K562 (cell line): Measurements from ENCODE around the gene TNK2. TPM values are rescaled to one million over a fixed set of nuclear protein-coding genes. Genes with fewer than 3 reads are reported as not detected.

ENCODE experiments used
- ATAC-seq: fragments of 200-7000 bp; cut with Tn5 transposase; 3 replicates; pipeline ENCODE4 v1.9.1; 2020; ENCODE audit warnings: moderate library complexity
- BruUV-seq: library from RNA; stranded (reverse); fragments of 400-500 nt; replicated peaks from 2 replicates; lab custom pipeline; 2021; lab: Mats Ljungman, UMichigan
- CTCF ChIA-PET: fragments of 300-600 bp; formaldehyde crosslinking; extraction: SDS; loops from one replicate; lab custom pipeline; 2021; ENCODE audit warnings: low intra/inter-chr PET ratio; lab: Yijun Ruan, JAX
- POLR2A ChIA-PET: fragments of 300-600, 350-650 bp; sonication (Branson Sonifier 250); formaldehyde crosslinking; extraction: SDS; loops from one replicate; lab custom pipeline; 2021; ENCODE audit warnings: antibody characterized with exemption, inconsistent platforms; lab: Yijun Ruan, JAX
- DNase-seq, 4 experiments: peaks; one replicate each; pipeline versions ENCODE4 v3.0.0 to v3.0.0-alpha.2; 2011 to 2018; ENCODE audit warnings: low spot score in 3 of 4, mixed read lengths in 3 of 4; ENCODE audit errors: extremely low read depth in 1 of 4
- FAIRE-seq: peaks from 2 replicates; lab custom pipeline; 2011; peaks lifted over from hg19 to GRCh38; lab: Jason Lieb, UNC
- H2AFZ ChIP-seq: 2 replicates; pipeline ENCODE4 v1.6.0; 2011; ENCODE audit warnings: low read depth, low read length, control low read depth, inconsistent platforms
- H3K27ac ChIP-seq: fragments of 200-600 bp; 3 replicates; pipeline ENCODE4 v1.8.0; 2011; ENCODE audit warnings: low read depth, mild to moderate bottlenecking, control low read depth, inconsistent platforms, low read length, moderate library complexity, mixed read lengths; ENCODE audit errors: extremely low read depth
- H3K27me3 ChIP-seq, 2 experiments: fragments of 300-600 bp in 1 of 2; 2 replicates in 1 of 2; 3 replicates in 1 of 2; pipeline versions ENCODE4 v1.6.0 to v1.8.0; 2011; ENCODE audit warnings: inconsistent platforms in 2 of 2, low read length in 2 of 2, mild to moderate bottlenecking in 1 of 2, mixed read lengths in 1 of 2, moderate library complexity in 1 of 2; ENCODE audit not compliant: control insufficient read depth in 2 of 2, insufficient read depth in 2 of 2
- H3K36me3 ChIP-seq: fragments of 300-600 bp; 3 replicates; pipeline ENCODE4 v1.8.0; 2011; ENCODE audit warnings: mild to moderate bottlenecking, low read length, inconsistent platforms; ENCODE audit not compliant: control insufficient read depth, insufficient read depth
- H3K4me1 ChIP-seq, 2 experiments: fragments of 200-600 bp in 1 of 2; replicated peaks in 1 of 2; 2 replicates in 1 of 2; 3 replicates in 1 of 2; pipeline versions ENCODE4 v1.5.1 to v1.8.0; 2011; ENCODE audit warnings: inconsistent platforms in 2 of 2, low read length in 2 of 2, mild to moderate bottlenecking in 1 of 2, mixed read lengths in 1 of 2, moderate library complexity in 1 of 2; ENCODE audit not compliant: control insufficient read depth in 2 of 2, insufficient read depth in 2 of 2
- H3K4me2 ChIP-seq: 2 replicates; pipeline ENCODE4 v1.6.1; 2011; ENCODE audit warnings: low read length, control low read depth, inconsistent platforms, mixed read lengths; ENCODE audit not compliant: insufficient read depth
- H3K4me3 ChIP-seq: fragments of 200-600 bp; sonication (generic), shearing (Covaris generic); 2 replicates; pipeline ENCODE4 v1.5.1; 2016; ENCODE audit warnings: control low read depth, inconsistent platforms
- H3K79me2 ChIP-seq: fragments of 200-600 bp; 3 replicates; pipeline ENCODE4 v1.8.0; 2011; ENCODE audit warnings: low read length, inconsistent platforms; ENCODE audit not compliant: control insufficient read depth, insufficient read depth
- H3K9ac ChIP-seq, 2 experiments: 2 replicates each; pipeline versions ENCODE4 v1.6.0 to v1.6.1; 2011; ENCODE audit warnings: low read depth in 2 of 2, low read length in 2 of 2, control low read depth in 1 of 2, inconsistent platforms in 1 of 2, mild to moderate bottlenecking in 1 of 2, mixed read lengths in 1 of 2; ENCODE audit not compliant: insufficient read depth in 1 of 2
- H3K9me1 ChIP-seq: one replicate; pipeline ENCODE4 v1.6.0; 2011; ENCODE audit warnings: inconsistent platforms, mild to moderate bottlenecking, low read length, moderate library complexity; ENCODE audit not compliant: control insufficient read depth, insufficient read depth
- H3K9me3 ChIP-seq: replicated peaks from 2 replicates; pipeline ENCODE4 v1.5.1; 2011; ENCODE audit warnings: low read depth, low read length, inconsistent platforms; ENCODE audit not compliant: control insufficient read depth, insufficient read depth
- H4K20me1 ChIP-seq: replicated peaks from 2 replicates; pipeline ENCODE4 v1.6.1; 2011; ENCODE audit warnings: low read length, inconsistent platforms, mixed read lengths; ENCODE audit not compliant: control insufficient read depth, insufficient read depth
- POLR2A ChIP-seq: fragments of 450-650 bp; conservative IDR thresholded peaks from 2 replicates; pipeline ENCODE4 v1.6.1; 2016
- ZBTB33 ChIP-seq: sonication (generic); formaldehyde crosslinking; IDR thresholded peaks from 2 replicates; pipeline ENCODE4 v1.8.1; 2023; ENCODE audit warnings: mild to moderate bottlenecking, missing genetic modification reagents
- WGBS: fragments of 100-300 bp; shearing (Covaris generic); methylation state at CpG from one replicate; pipeline ENCODE4 v1.1.6; 2016; ENCODE audit warnings: low coverage, mixed read lengths; ENCODE audit not compliant: insufficient coverage; ENCODE audit errors: missing lambda C conversion rate; 5-methylcytosine and 5-hydroxymethylcytosine counted together
- in situ Hi-C: fragments of 300-500 bp; cut with MboI; formaldehyde crosslinking; loops from 4 replicates; pipeline ENCODE4 v1.15.0; 2018; ENCODE audit warnings: inconsistent platforms, mixed read lengths
- intact Hi-C: fragments of 100-400 bp; cut with micrococcal nuclease; formaldehyde crosslinking; loops from 2 replicates; pipeline ENCODE4 v1.14.2; 2022
- polyA plus RNA-seq, 8 experiments: library from polyadenylated mRNA; depleted of rRNA in 4 of 8; stranded (reverse) in 5 of 8; unstranded in 3 of 8; fragments of >200 nt; fragmentation: Nextera tagmentation in 2 of 8; fragmentation: Illumina TruSeq in 1 of 8; extraction: Ambion mirVana in 2 of 8; extraction: Trizol in 1 of 8; gene quantifications; 2 replicates each; pipeline versions ENCODE4 v1.2.1 to v1.2.3, GENCODE V29; 2011 to 2014; ENCODE audit warnings: inconsistent platforms in 1 of 8, missing spikeins in 1 of 8
- total RNA-seq, 7 experiments: library from RNA; depleted of rRNA in 6 of 7; stranded (reverse); fragments of >200 nt in 6 of 7; fragmentation: Illumina TruSeq in 2 of 7; extraction: Trizol in 2 of 7; gene quantifications; 2 replicates each; pipeline versions ENCODE4 v1.2.1 to v1.2.3, GENCODE V29; 2011 to 2021; ENCODE audit warnings: low replicate concordance in 1 of 7

TNK2 gene
- total and polyA plus RNA-seq, 9 of the 15 experiments (the other 6 are each of a cell fraction or from before 2014, with no cell fraction given) = 0.03 to 33.8 (median 6.5) TPM

GRCh38 chr3:195867631-195868335, 40.6 kb downstream of the TNK2 start:
- no peaks in the 10 kb centered on the region for H4K20me1 ChIP-seq
- peaks cover 13% of the 10 kb centered on the region; the same call in 1 of the 3 replicates for H3K36me3 ChIP-seq
- H2AFZ ChIP-seq = no peak overlapping the region
- peaks cover 2 to 44% of the 10 kb centered on the region in 2 experiments; a peak in 3 of 5 replicates for H3K4me1 ChIP-seq
- intact Hi-C loops = no loop called here
- H3K4me2 ChIP-seq = no peak overlapping the region
- ATAC-seq = no peak
- WGBS = 91% methylated on average over 19 of the region's 40 CpGs
- BruUV-seq = no TSS peak
- no peaks in the 10 kb centered on the region for H3K9me3 ChIP-seq
- H3K27ac ChIP-seq = no peak overlapping the region
- TF ChIP-seq POLR2A = no peak
- peak; percentile 58; the same call in 1 of the 2 replicates for TF ChIP-seq ZBTB33 (CRISPR knock-in tag)
- no peaks in the 10 kb centered on the region for H3K9me1 ChIP-seq
- no peaks in the 10 kb centered on the region for H3K79me2 ChIP-seq
- FAIRE-seq = no peak
- H3K27me3 ChIP-seq = no peaks in the 10 kb centered on the region
- ChIA-PET CTCF (interaction anchor here (0.6 kb wide), 1 partner anchor 120 kb away, joined by 4 read pairs; no protein-coding TSS in a partner anchor), POLR2A (no interaction called here)
- H3K4me3 ChIP-seq = no peak overlapping the region
- no peak overlapping the region for H3K9ac ChIP-seq
- DNase-seq = no peak
- in situ Hi-C loops = no loop called here
